ENCODE measurements around the gene F2R. TPM values are rescaled to one million over a fixed set of nuclear protein-coding genes. Genes with fewer than 3 reads are reported as not detected.
"Not testable (repeated sequence)": the region's sequence is repeated elsewhere in the genome, so short reads cannot be mapped to it uniquely, and the experiment has no call there.

The F2R gene
- total RNA-seq, 2 donors from 2014 or later, result 16.1 to 46.7 TPM

GRCh38 chr5:76755779-76756637 is 40.1 kb downstream of the F2R start:
- TF ChIP-seq CTCF (IDR thresholded peaks at IDR 0.05), result no peak
- no peaks in the 10 kb centered on the region for H3K27me3 ChIP-seq
- H3K9me3 ChIP-seq, result no peaks in the 10 kb centered on the region
- H3K36me3 ChIP-seq, result no peaks in the 10 kb centered on the region
- H3K4me3 ChIP-seq, result no peak overlapping the region
- no peaks in the 10 kb centered on the region for H3K4me1 ChIP-seq
- DNase-seq (ENCODE audit: low spot score), result peak; percentile 43
- no peak overlapping the region for H3K27ac ChIP-seq

- Histone ChIP-seq H3K4me1 (no peaks in the 10 kb centered on the region), H3K27me3 (no peaks in the 10 kb centered on the region), H3K4me3 (no peak overlapping the region), H3K36me3 (no peaks in the 10 kb centered on the region), H3K27ac (no peak overlapping the region), H3K9me3 (no peaks in the 10 kb centered on the region)
- DNase-seq (ENCODE audit: low spot score), result peak; percentile 13
- TF ChIP-seq CTCF (IDR thresholded peaks at IDR 0.05), result no peak
Observed at GRCh38 chr5:76757049-76757448, 41.1 kb downstream of the F2R start.

- H3K27ac ChIP-seq, H3K4me3 ChIP-seq, H3K4me1 ChIP-seq, H3K27me3 ChIP-seq, H3K36me3 ChIP-seq: not testable (repeated sequence)
- H3K9me3 ChIP-seq, result peaks cover 0 to 14% of the 10 kb centered on the region in 2 donors
- DNase-seq (ENCODE audit: low spot score), result peak; percentile 13
Observed at GRCh38 chr5:76761118-76761517, 45.2 kb downstream of the F2R start.

- no peaks in the 10 kb centered on the region for H3K36me3 ChIP-seq
- TF ChIP-seq CTCF (IDR thresholded peaks at IDR 0.05), result no peak
- no peaks in the 10 kb centered on the region for H3K27me3 ChIP-seq
- H3K27ac ChIP-seq, result no peak overlapping the region
- peaks cover 0 to 14% of the 10 kb centered on the region in 2 donors for H3K9me3 ChIP-seq
- DNase-seq (ENCODE audit: low spot score), result peak; percentile 1
- no peaks in the 10 kb centered on the region for H3K4me1 ChIP-seq
- H3K4me3 ChIP-seq, result no peak overlapping the region
Observed at GRCh38 chr5:76762484-76762883, 46.6 kb downstream of the F2R start.

- peak; percentile 21 for DNase-seq (ENCODE audit: low spot score)
- peaks cover 0 to 14% of the 10 kb centered on the region in 2 donors for H3K9me3 ChIP-seq
- H3K4me1 ChIP-seq, result no peaks in the 10 kb centered on the region
- H3K4me3 ChIP-seq, result no peak overlapping the region
- no peaks in the 10 kb centered on the region for H3K36me3 ChIP-seq
- TF ChIP-seq CTCF (IDR thresholded peaks at IDR 0.05), result no peak
- H3K27me3 ChIP-seq, result no peaks in the 10 kb centered on the region
- H3K27ac ChIP-seq, result no peak overlapping the region
Observed at GRCh38 chr5:76763136-76763535, 47.2 kb downstream of the F2R start.

- no peaks in the 10 kb centered on the region for H3K27me3 ChIP-seq
- no peaks in the 10 kb centered on the region for H3K4me1 ChIP-seq
- peaks cover 0 to 14% of the 10 kb centered on the region in 2 donors for H3K9me3 ChIP-seq
- TF ChIP-seq CTCF (IDR thresholded peaks at IDR 0.05), result no peak
- no peak overlapping the region for H3K27ac ChIP-seq
- H3K36me3 ChIP-seq, result no peaks in the 10 kb centered on the region
- DNase-seq (ENCODE audit: low spot score), result no peak
- no peak overlapping the region for H3K4me3 ChIP-seq
Observed at GRCh38 chr5:76764374-76764773, 48.4 kb downstream of the F2R start.

All from right atrium auricular region (tissue), 2 donors.